ENCODE results near the gene SHMT2. TPM values are rescaled to one million over a fixed set of nuclear protein-coding genes. Genes with fewer than 3 reads are reported as not detected.

SHMT2 gene
- total RNA-seq, 5 donors from 2014 or later (not counting 1 experiment from before 2014, with no cell fraction given), result 31.0 to 80.9 (median 55.6) TPM

DNA sequence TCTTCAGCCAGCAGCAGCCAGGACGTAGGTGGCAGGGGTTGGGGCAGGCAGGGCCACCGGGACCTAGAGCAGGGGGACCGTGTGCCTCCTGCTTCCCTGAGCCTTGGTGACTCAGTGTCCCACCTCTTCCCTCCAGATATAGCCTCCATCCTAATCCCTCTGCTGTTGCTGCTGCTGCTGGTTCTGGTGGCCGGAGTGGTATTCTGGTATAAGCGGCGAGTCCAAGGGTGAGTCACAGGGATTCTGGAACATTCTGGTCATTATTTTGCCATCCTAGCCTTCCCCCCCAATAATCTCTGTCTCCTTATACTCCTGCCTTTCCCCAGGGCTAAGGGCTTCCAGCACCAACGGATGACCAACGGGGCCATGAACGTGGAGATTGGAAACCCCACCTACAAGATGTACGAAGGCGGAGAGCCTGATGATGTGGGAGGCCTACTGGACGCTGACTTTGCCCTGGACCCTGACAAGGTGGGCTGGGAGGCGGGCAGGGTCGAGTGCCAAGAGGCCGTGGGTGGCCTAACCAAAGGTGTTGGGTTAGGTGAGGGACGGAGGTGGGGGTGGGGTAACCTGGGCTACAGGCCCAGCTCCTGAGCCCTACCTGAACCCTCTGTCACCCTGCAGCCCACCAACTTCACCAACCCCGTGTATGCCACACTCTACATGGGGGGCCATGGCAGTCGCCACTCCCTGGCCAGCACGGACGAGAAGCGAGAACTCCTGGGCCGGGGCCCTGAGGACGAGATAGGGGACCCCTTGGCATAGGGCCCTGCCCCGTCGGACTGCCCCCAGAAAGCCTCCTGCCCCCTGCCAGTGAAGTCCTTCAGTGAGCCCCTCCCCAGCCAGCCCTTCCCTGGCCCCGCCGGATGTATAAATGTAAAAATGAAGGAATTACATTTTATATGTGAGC is 17.5 kb upstream of the SHMT2 start:
- H3K36me3 ChIP-seq (ENCODE audit: control insufficient read depth in 2 of 2, extremely low read depth in 1 of 2, insufficient read depth in 1 of 2, low read length in 1 of 2), result no peaks in the 10 kb centered on the region
- H3K27me3 ChIP-seq (replicated peaks in 1 of 2; ENCODE audit: control insufficient read depth in 2 of 2, extremely low read depth in 1 of 2, insufficient read depth in 2 of 2, low read length in 1 of 2), result peaks cover 0 to 52% of the 10 kb centered on the region in 2 experiments
- H3K4me3 Mint-ChIP-seq, result no peak overlapping the region
- no peaks in the 10 kb centered on the region for H3K9me3 ChIP-seq
- 86% methylated on average over 13 of the region's 27 CpGs for WGBS (ENCODE audit: insufficient coverage)
- no peaks in the 10 kb centered on the region for H3K9me3 Mint-ChIP-seq
- no peak overlapping the region for H3K4me3 ChIP-seq (ENCODE audit: control insufficient read depth in 1 of 2, extremely low read depth in 1 of 2, low read length in 1 of 2)
- H3K36me3 Mint-ChIP-seq, result no peaks in the 10 kb centered on the region
- peaks cover 24 to 30% (median 29%) of the 10 kb centered on the region in 3 donors for H3K4me1 Mint-ChIP-seq
- H3K27me3 Mint-ChIP-seq, result peaks cover 28 to 30% of the 10 kb centered on the region in 2 donors
- peaks cover 2 to 40% of the 10 kb centered on the region in 2 experiments for H3K4me1 ChIP-seq (ENCODE audit: control insufficient read depth in 1 of 2, extremely low read depth in 1 of 2, insufficient read depth in 2 of 2, low read length in 2 of 2)
- POLR2A ChIA-PET, result no interaction called here
- CTCF ChIA-PET, result interaction anchor here in 1 of 2 donors (4.3 kb wide), 1 partner anchor 26 kb away, joined by 39 read pairs; a partner anchor contains a TSS
- no peak for ATAC-seq (replicated peaks in 1 of 4)
- DNase-seq, result no peak
- H3K27ac Mint-ChIP-seq, result no peak overlapping the region
- H3K27ac ChIP-seq (ENCODE audit: low read length), result no peak overlapping the region

DNA sequence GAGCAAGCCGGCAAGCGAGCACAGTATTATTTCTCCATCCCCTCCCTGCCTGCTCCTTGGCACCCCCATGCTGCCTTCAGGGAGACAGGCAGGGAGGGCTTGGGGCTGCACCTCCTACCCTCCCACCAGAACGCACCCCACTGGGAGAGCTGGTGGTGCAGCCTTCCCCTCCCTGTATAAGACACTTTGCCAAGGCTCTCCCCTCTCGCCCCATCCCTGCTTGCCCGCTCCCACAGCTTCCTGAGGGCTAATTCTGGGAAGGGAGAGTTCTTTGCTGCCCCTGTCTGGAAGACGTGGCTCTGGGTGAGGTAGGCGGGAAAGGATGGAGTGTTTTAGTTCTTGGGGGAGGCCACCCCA is 16.8 kb upstream of the SHMT2 start:
- Histone ChIP-seq H3K9me3 (no peaks in the 10 kb centered on the region), H3K4me1 (ENCODE audit: control insufficient read depth in 1 of 2, extremely low read depth in 1 of 2, insufficient read depth in 2 of 2, low read length in 2 of 2) (peaks cover 2 to 47% of the 10 kb centered on the region in 2 experiments), H3K4me3 (ENCODE audit: control insufficient read depth in 1 of 2, extremely low read depth in 1 of 2, low read length in 1 of 2) (no peak overlapping the region), H3K27ac (ENCODE audit: low read length) (no peak overlapping the region), H3K27me3 (replicated peaks in 1 of 2; ENCODE audit: control insufficient read depth in 2 of 2, extremely low read depth in 1 of 2, insufficient read depth in 2 of 2, low read length in 1 of 2) (peaks cover 0 to 59% of the 10 kb centered on the region in 2 experiments), H3K36me3 (ENCODE audit: control insufficient read depth in 2 of 2, extremely low read depth in 1 of 2, insufficient read depth in 1 of 2, low read length in 1 of 2) (no peaks in the 10 kb centered on the region)
- ATAC-seq (replicated peaks in 1 of 4) (no peak), DNase-seq (no peak)
- POLR2A ChIA-PET, result no interaction called here
- no peak overlapping the region for H3K27ac Mint-ChIP-seq
- no CpG with 5 or more reads among the region's 7 CpGs for WGBS (ENCODE audit: insufficient coverage)
- peaks cover 29 to 36% (median 36%) of the 10 kb centered on the region in 3 donors for H3K4me1 Mint-ChIP-seq
- CTCF ChIA-PET, result interaction anchor here (0.8 to 4.3 kb wide), 6 partner anchors 10 to 30 kb away, joined by 3 to 66 read pairs (median 30); partner anchors contain the start of gene SHMT2 (in 1 of the 2)
- no peak overlapping the region for H3K4me3 Mint-ChIP-seq
- peaks cover 33 to 35% of the 10 kb centered on the region in 2 donors for H3K27me3 Mint-ChIP-seq
- no peaks in the 10 kb centered on the region for H3K36me3 Mint-ChIP-seq
- no peaks in the 10 kb centered on the region for H3K9me3 Mint-ChIP-seq

GRCh38 chr12:57213058-57213715 is 16.3 kb upstream of the SHMT2 start:
- DNase-seq, result peak; percentile 62 to 92 (median 79)
- Mint-ChIP-seq H3K27ac (peak overlapping the region in 1 of 2 donors; percentile 69), H3K36me3 (no peaks in the 10 kb centered on the region), H3K4me1 (peaks cover 30 to 40% (median 37%) of the 10 kb centered on the region in 3 donors), H3K27me3 (peaks cover 38 to 41% of the 10 kb centered on the region in 2 donors), H3K4me3 (peak overlapping the region in 1 of 3 donors; percentile 76), H3K9me3 (no peaks in the 10 kb centered on the region)
- ChIA-PET POLR2A (interaction anchor here in 1 of 2 donors (0.6 kb wide), 2 partner anchors 139 to 390 kb away, joined by 3 to 9 read pairs; no protein-coding TSS in a partner anchor), CTCF (interaction anchor here (0.6 to 4.3 kb wide), 17 partner anchors 10 to 461 kb away, joined by 3 to 66 read pairs (median 6); partner anchors contain the start of genes SHMT2 (in 2 of the 2) and PRIM1 (in 1 of the 2))
- Histone ChIP-seq H3K9me3 (no peaks in the 10 kb centered on the region), H3K27ac (ENCODE audit: low read length) (no peak overlapping the region), H3K27me3 (replicated peaks in 1 of 2; ENCODE audit: control insufficient read depth in 2 of 2, extremely low read depth in 1 of 2, insufficient read depth in 2 of 2, low read length in 1 of 2) (peaks cover 0 to 64% of the 10 kb centered on the region in 2 experiments), H3K4me1 (ENCODE audit: control insufficient read depth in 1 of 2, extremely low read depth in 1 of 2, insufficient read depth in 2 of 2, low read length in 2 of 2) (peaks cover 2 to 49% of the 10 kb centered on the region in 2 experiments), H3K36me3 (ENCODE audit: control insufficient read depth in 2 of 2, extremely low read depth in 1 of 2, insufficient read depth in 1 of 2, low read length in 1 of 2) (no peaks in the 10 kb centered on the region), H3K4me3 (ENCODE audit: control insufficient read depth in 1 of 2, extremely low read depth in 1 of 2, low read length in 1 of 2) (no peak overlapping the region)
- ATAC-seq (replicated peaks in 1 of 4), result peak; percentile 59 to 68 (median 65)
- WGBS (ENCODE audit: insufficient coverage), result 0% methylated on average over 7 of the region's 16 CpGs

DNA sequence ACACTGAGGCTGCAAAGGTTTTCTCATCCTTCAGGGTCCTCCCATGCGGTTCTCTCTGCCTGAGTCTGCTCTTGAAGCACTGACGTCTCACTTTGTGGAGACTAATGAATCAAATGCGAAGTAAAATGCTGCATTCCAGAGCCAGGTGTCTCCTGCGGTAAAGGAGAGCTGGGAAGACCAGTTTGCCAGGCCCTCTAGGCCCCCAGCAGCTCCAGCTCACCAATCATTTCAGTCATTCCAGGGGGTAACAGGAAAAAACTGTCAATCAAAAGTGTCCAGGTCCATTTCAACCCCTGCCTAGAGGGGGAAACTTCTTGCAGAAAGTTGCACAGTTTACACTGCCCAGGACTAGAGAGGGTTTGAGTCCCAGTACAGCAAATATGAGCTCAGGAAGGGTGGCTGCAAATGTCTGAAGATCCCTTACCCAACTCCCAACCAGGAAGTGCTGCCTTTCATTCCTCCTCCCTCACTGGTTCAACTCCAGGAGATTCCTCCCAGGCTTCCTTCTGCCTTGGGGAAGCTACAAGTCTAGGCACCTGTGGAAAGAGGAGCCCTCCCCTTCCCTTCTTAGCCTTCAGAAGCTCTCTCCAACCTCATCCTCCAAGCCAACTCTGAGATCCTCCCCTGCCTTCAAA is 15.6 kb upstream of the SHMT2 start:
- POLR2A ChIA-PET, result interaction anchor here (0.6 kb wide), 3 partner anchors 139 to 389 kb away, joined by 3 to 9 read pairs (median 4); no protein-coding TSS in a partner anchor
- CTCF ChIA-PET, result interaction anchor here (0.5 to 4.3 kb wide), 24 partner anchors 9 to 1024 kb away, joined by 3 to 66 read pairs (median 5); partner anchors contain the start of genes SHMT2 (in 2 of the 2) and PRIM1 (in 1 of the 2)
- H3K36me3 ChIP-seq (ENCODE audit: control insufficient read depth in 2 of 2, extremely low read depth in 1 of 2, insufficient read depth in 1 of 2, low read length in 1 of 2), result no peaks in the 10 kb centered on the region
- DNase-seq, result peak in 1 of 35 experiments; percentile 24
- H3K36me3 Mint-ChIP-seq, result no peaks in the 10 kb centered on the region
- H3K27ac ChIP-seq (ENCODE audit: low read length), result no peak overlapping the region
- H3K27me3 ChIP-seq (replicated peaks in 1 of 2; ENCODE audit: control insufficient read depth in 2 of 2, extremely low read depth in 1 of 2, insufficient read depth in 2 of 2, low read length in 1 of 2), result peaks cover 5 to 71% of the 10 kb centered on the region in 2 experiments
- H3K27me3 Mint-ChIP-seq, result peaks cover 45 to 47% of the 10 kb centered on the region in 2 donors
- no peak overlapping the region for H3K4me3 ChIP-seq (ENCODE audit: control insufficient read depth in 1 of 2, extremely low read depth in 1 of 2, low read length in 1 of 2)
- H3K4me1 ChIP-seq (ENCODE audit: control insufficient read depth in 1 of 2, extremely low read depth in 1 of 2, insufficient read depth in 2 of 2, low read length in 2 of 2), result peaks cover 2 to 49% of the 10 kb centered on the region in 2 experiments
- H3K4me1 Mint-ChIP-seq, result peaks cover 30 to 45% (median 37%) of the 10 kb centered on the region in 3 donors
- no peaks in the 10 kb centered on the region for H3K9me3 ChIP-seq
- H3K9me3 Mint-ChIP-seq, result no peaks in the 10 kb centered on the region
- ATAC-seq (replicated peaks in 1 of 4), result peak in 1 of 4 experiments; percentile 1
- WGBS (ENCODE audit: insufficient coverage), result 49% methylated on average over 3 of the region's 4 CpGs
- H3K27ac Mint-ChIP-seq, result peak overlapping the region in 1 of 2 donors; percentile 69
- peak overlapping the region in 2 of 3 donors; percentile 28 to 76 for H3K4me3 Mint-ChIP-seq

DNA sequence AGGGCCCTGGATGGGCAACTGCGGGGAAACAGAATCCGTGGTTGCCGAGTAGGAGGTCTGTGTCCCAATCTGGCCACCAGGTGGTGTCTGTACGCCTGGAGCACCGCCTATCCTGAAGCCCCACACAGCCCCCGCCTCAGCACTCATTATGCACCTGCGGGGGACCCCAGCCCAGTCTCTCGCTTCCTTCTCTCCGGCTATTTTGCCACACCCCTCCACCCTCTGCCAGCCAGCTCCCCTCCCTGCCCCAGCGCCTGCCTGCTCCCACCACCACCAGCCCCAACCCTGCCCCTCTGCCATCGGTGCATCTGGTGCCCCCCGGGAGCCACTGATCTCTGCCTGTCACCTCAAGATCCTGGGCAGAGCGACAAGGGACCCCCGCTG is 15.1 kb upstream of the SHMT2 start:
- DNase-seq (peak; percentile 27 to 84 (median 56)), ATAC-seq (replicated peaks in 1 of 4) (peak; percentile 47 to 60 (median 54))
- Histone ChIP-seq H3K27me3 (replicated peaks in 1 of 2; ENCODE audit: control insufficient read depth in 2 of 2, extremely low read depth in 1 of 2, insufficient read depth in 2 of 2, low read length in 1 of 2) (peaks cover 6 to 76% of the 10 kb centered on the region in 2 experiments), H3K4me3 (ENCODE audit: control insufficient read depth in 1 of 2, extremely low read depth in 1 of 2, low read length in 1 of 2) (no peak overlapping the region), H3K36me3 (ENCODE audit: control insufficient read depth in 2 of 2, extremely low read depth in 1 of 2, insufficient read depth in 1 of 2, low read length in 1 of 2) (no peaks in the 10 kb centered on the region), H3K4me1 (ENCODE audit: control insufficient read depth in 1 of 2, extremely low read depth in 1 of 2, insufficient read depth in 2 of 2, low read length in 2 of 2) (peaks cover 2 to 49% of the 10 kb centered on the region in 2 experiments), H3K9me3 (no peaks in the 10 kb centered on the region), H3K27ac (ENCODE audit: low read length) (no peak overlapping the region)
- CTCF ChIA-PET, result interaction anchor here (0.5 to 4.3 kb wide), 19 partner anchors 9 to 1024 kb away, joined by 3 to 66 read pairs (median 5); partner anchors contain the start of gene SHMT2 (in 2 of the 2)
- H3K27ac Mint-ChIP-seq, result peak overlapping the region in 1 of 2 donors; percentile 57
- POLR2A ChIA-PET, result interaction anchor here in 1 of 2 donors (0.6 kb wide), 1 partner anchor 363 kb away, joined by 4 read pairs; no protein-coding TSS in a partner anchor
- no peaks in the 10 kb centered on the region for H3K36me3 Mint-ChIP-seq
- H3K27me3 Mint-ChIP-seq, result peaks cover 50 to 53% of the 10 kb centered on the region in 2 donors
- H3K4me3 Mint-ChIP-seq, result peak overlapping the region in 2 of 3 donors; percentile 28 to 76
- H3K9me3 Mint-ChIP-seq, result no peaks in the 10 kb centered on the region
- H3K4me1 Mint-ChIP-seq, result peaks cover 30 to 45% (median 37%) of the 10 kb centered on the region in 3 donors
- WGBS (ENCODE audit: insufficient coverage), result 5% methylated on average over 14 of the region's 14 CpGs

All from T-cell (primary cell).